Fibroblast of villous mesenchyme (primary cell): ENCODE measurements around the gene TSPAN11. TPM values are rescaled to one million over a fixed set of nuclear protein-coding genes. Genes with fewer than 3 reads are reported as not detected.

Experiments used
- DNase-seq: peaks from one replicate; pipeline ENCODE4 v3.0.0-alpha.2; 2010; ENCODE audit warnings: low read depth
- H3K4me3 ChIP-seq: 2 replicates; pipeline ENCODE4 v1.5.1; 2011; ENCODE audit warnings: low read depth, mild to moderate bottlenecking, low read length
- CTCF ChIP-seq: IDR thresholded peaks from 2 replicates; pipeline ENCODE4 v1.5.1; 2012; ENCODE audit warnings: low read depth, mild to moderate bottlenecking, low read length; ENCODE audit not compliant: insufficient read depth
- total RNA-seq: library from RNA; depleted of rRNA; stranded (reverse); fragments of >200 nt; gene quantifications from 2 replicates; pipeline ENCODE4 v1.2.3, GENCODE V29; 2012

Gene TSPAN11
- total RNA-seq, 1 donor: 0.43 TPM

DNA sequence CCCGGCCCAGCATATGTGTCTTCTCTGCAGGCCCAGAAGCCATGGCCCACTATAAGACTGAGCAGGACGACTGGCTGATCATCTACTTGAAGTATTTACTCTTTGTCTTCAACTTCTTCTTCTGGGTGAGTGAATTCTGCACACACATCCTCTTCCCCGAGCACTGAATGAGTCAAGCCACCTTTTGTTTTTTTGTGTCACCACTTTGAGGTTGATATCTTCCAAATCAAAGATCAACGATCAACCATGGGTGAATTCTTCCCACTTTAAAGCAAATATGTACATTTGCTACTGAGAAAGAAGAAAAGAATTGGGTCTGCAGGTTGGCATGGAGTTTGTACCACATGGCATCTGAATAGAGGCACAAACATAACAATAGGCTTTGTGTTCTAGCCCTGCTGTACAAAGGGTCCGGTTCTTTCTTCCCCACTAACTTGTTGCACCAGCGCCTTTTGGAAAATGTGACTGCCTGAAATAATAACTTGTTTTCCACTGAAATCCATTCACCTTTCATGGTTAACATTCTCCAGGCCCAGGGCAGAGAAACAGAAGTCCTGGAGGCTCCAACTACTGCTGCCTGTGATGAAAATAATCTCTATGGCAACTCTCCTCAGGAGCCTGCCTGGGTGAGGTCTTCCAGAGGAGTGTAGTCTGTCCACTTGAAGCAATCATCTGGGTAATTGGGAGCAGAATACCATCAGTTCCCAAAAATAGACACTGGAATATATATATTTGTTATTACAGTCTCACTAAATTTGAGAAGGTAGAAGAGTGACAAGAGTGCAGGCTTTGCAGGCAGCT lies 27.6 kb downstream of the TSPAN11 start:
- no peak for DNase-seq
- no peak for TF ChIP-seq CTCF
- H3K4me3 ChIP-seq: no peak overlapping the region

GRCh38 chr12:30955214-30955613 lies 28.7 kb downstream of the TSPAN11 start:
- TF ChIP-seq CTCF: no peak
- H3K4me3 ChIP-seq: no peak overlapping the region
- no peak for DNase-seq

DNA sequence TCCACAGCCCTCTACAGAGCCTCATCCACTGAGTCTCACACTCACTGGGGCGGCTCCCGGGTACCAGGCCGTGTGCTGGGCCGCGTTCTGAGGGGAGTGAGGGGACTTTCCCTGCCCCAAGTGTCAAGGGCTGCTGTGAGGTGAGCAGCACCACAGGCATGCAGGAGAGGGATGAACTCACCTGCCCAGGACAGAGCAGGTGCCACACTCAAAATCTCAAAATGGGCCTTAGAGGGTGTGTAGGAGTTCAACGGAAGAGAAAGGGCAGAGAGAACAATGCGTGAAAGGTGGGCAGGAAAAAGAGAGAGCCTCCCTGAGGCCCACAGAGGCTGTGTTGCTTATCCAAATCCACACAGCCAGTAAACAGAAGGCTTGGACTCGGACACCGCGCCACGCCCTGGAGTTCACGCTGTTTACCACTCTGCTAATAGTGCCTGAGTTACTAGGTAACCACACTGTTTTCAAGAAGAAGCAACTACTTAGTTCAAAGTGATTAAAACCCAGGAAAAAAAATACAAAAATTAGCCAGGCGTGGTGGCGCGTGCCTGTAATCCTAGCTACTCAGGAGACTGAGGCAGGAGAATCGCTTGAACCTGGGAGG lies 32.7 kb downstream of the TSPAN11 start:
- no peak for DNase-seq
- no peak overlapping the region for H3K4me3 ChIP-seq
- TF ChIP-seq CTCF: no peak

DNA sequence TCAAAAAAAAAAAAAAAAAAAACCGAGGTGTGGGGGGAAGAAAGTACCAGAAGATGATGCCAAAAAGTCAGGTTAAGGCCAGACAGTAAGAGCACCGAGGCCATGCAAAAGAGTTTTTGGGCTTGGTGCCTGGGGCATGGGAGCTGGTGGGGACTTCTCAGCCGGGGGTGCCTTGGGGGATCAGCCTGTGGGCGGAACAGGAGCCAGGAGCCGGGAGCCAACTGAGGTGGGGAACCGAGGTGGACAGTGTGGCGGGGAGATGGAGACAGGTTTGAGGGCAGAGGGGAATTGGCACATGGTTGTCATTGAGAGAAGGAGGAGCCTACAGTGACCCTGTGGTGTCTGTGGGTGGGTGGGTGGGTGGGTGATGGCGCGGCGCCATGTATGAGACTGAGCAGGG lies 33.2 kb downstream of the TSPAN11 start:
- no peak overlapping the region for H3K4me3 ChIP-seq
- no peak for TF ChIP-seq CTCF
- DNase-seq: no peak

- TF ChIP-seq CTCF: no peak
- no peak for DNase-seq
- H3K4me3 ChIP-seq: no peak overlapping the region
These were observed 34.5 kb downstream of the TSPAN11 start for GRCh38 chr12:30961030-30961429.

- no peak for TF ChIP-seq CTCF
- H3K4me3 ChIP-seq: no peak overlapping the region
- no peak for DNase-seq
These were observed 35.5 kb downstream of the TSPAN11 start for GRCh38 chr12:30962047-30962446.
